Measurements from ENCODE around the gene SDK1. TPM values are rescaled to one million over a fixed set of nuclear protein-coding genes. Genes with fewer than 3 reads are reported as not detected.

Gene SDK1
- total RNA-seq, 1 donor from 2014 or later: 1.3 TPM

GRCh38 chr7:4151926-4152549 lies 851.0 kb downstream of the SDK1 start:
- Mint-ChIP-seq H3K9me3 (no peaks in the 10 kb centered on the region), H3K4me3 (no peak overlapping the region), H3K27me3 (no peaks in the 10 kb centered on the region), H3K36me3 (ENCODE audit: low read depth) (no peaks in the 10 kb centered on the region), H3K4me1 (no peaks in the 10 kb centered on the region), H3K27ac (no peak overlapping the region)
- CTCF ChIA-PET: no interaction called here
- POLR2A ChIA-PET: no interaction called here
- TF ChIP-seq CTCF (IDR thresholded peaks at IDR 0.05): no peak
- ATAC-seq (ENCODE audit: low read depth) (no peak), DNase-seq (no peak)
- intact Hi-C loops (cut with micrococcal nuclease): no loop called here

GRCh38 chr7:4154882-4155535 lies 854.0 kb downstream of the SDK1 start:
- CTCF ChIA-PET: no interaction called here
- DNase-seq (no peak), ATAC-seq (ENCODE audit: low read depth) (no peak)
- intact Hi-C loops (cut with micrococcal nuclease): no loop called here
- no peaks in the 10 kb centered on the region for H3K36me3 Mint-ChIP-seq (ENCODE audit: low read depth)
- no peaks in the 10 kb centered on the region for H3K4me1 Mint-ChIP-seq
- POLR2A ChIA-PET: no interaction called here
- H3K27me3 Mint-ChIP-seq: no peaks in the 10 kb centered on the region
- no peak overlapping the region for H3K27ac Mint-ChIP-seq
- H3K9me3 Mint-ChIP-seq: no peaks in the 10 kb centered on the region
- no peak overlapping the region for H3K4me3 Mint-ChIP-seq
- TF ChIP-seq CTCF (IDR thresholded peaks at IDR 0.05): no peak

- ATAC-seq (ENCODE audit: low read depth) (no peak), DNase-seq (no peak)
- no peak overlapping the region for H3K4me3 Mint-ChIP-seq
- no peak overlapping the region for H3K27ac Mint-ChIP-seq
- ChIA-PET POLR2A (no interaction called here), CTCF (no interaction called here)
- H3K27me3 Mint-ChIP-seq: no peaks in the 10 kb centered on the region
- no peaks in the 10 kb centered on the region for H3K36me3 Mint-ChIP-seq (ENCODE audit: low read depth)
- no peaks in the 10 kb centered on the region for H3K4me1 Mint-ChIP-seq
- TF ChIP-seq CTCF (IDR thresholded peaks at IDR 0.05): no peak
- no peaks in the 10 kb centered on the region for H3K9me3 Mint-ChIP-seq
- intact Hi-C loops (cut with micrococcal nuclease): no loop called here
These were observed 855.1 kb downstream of the SDK1 start for GRCh38 chr7:4156190-4156589.

- POLR2A ChIA-PET: no interaction called here
- Mint-ChIP-seq H3K27ac (no peak overlapping the region), H3K27me3 (no peaks in the 10 kb centered on the region), H3K4me3 (no peak overlapping the region), H3K36me3 (ENCODE audit: low read depth) (no peaks in the 10 kb centered on the region), H3K9me3 (no peaks in the 10 kb centered on the region), H3K4me1 (no peaks in the 10 kb centered on the region)
- CTCF ChIA-PET: no interaction called here
- TF ChIP-seq CTCF (IDR thresholded peaks at IDR 0.05): no peak
- intact Hi-C loops (cut with micrococcal nuclease): no loop called here
- DNase-seq (no peak), ATAC-seq (ENCODE audit: low read depth) (no peak)
These were observed 856.6 kb downstream of the SDK1 start for GRCh38 chr7:4157651-4158050.

GRCh38 chr7:4158441-4159153 lies 857.5 kb downstream of the SDK1 start:
- ChIA-PET POLR2A (no interaction called here), CTCF (interaction anchor here (0.7 kb wide), 1 partner anchor 25 kb away, joined by 3 read pairs; no protein-coding TSS in a partner anchor)
- H3K4me3 Mint-ChIP-seq: no peak overlapping the region
- H3K36me3 Mint-ChIP-seq (ENCODE audit: low read depth): no peaks in the 10 kb centered on the region
- DNase-seq (no peak), ATAC-seq (ENCODE audit: low read depth) (no peak)
- H3K9me3 Mint-ChIP-seq: no peaks in the 10 kb centered on the region
- intact Hi-C loops (cut with micrococcal nuclease): no loop called here
- TF ChIP-seq CTCF (IDR thresholded peaks at IDR 0.05): no peak
- no peaks in the 10 kb centered on the region for H3K4me1 Mint-ChIP-seq
- H3K27me3 Mint-ChIP-seq: no peaks in the 10 kb centered on the region
- no peak overlapping the region for H3K27ac Mint-ChIP-seq

Data from activated B cell treated with CpG ODN at 0.5 μM for 24 hours (primary cell).